GM19238 (cell line): ENCODE measurements around the gene SIGLEC8.

Experiments
- DNase-seq: peaks from one replicate; pipeline ENCODE4 v3.0.0; 2011; ENCODE audit warnings: low spot score; ENCODE audit not compliant: insufficient read length

SIGLEC8 gene

GRCh38 chr19:51407511-51408131 lies 50.6 kb downstream of the SIGLEC8 start:
- no peak for DNase-seq

GRCh38 chr19:51402117-51402516 lies 56.1 kb downstream of the SIGLEC8 start:
- no peak for DNase-seq
